K562 (cell line): ENCODE measurements around the gene LRRC4B. TPM values are rescaled to one million over a fixed set of nuclear protein-coding genes. Genes with fewer than 3 reads are reported as not detected.

Experiments used
- MXI1 ChIP-seq: IDR thresholded peaks from 2 replicates; pipeline ENCODE4 v1.6.1; 2011; ENCODE audit warnings: low read depth, mild to moderate bottlenecking, improper control_type of control experiment, low read length
- U2AF2 ChIP-seq: fragments of 200-400 bp; formaldehyde crosslinking; optimal IDR thresholded peaks from 2 replicates; pipeline ENCODE3; 2017; ENCODE audit warnings: low read depth, mild to moderate bottlenecking, low read length
- ZC3H8 ChIP-seq: fragments of 450-650 bp; IDR thresholded peaks from 2 replicates; pipeline ENCODE4 v1.6.1; 2017
- polyA plus RNA-seq, 8 experiments: library from polyadenylated mRNA; depleted of rRNA in 4 of 8; stranded (reverse) in 5 of 8; unstranded in 3 of 8; fragments of >200 nt; fragmentation: Nextera tagmentation in 2 of 8; fragmentation: Illumina TruSeq in 1 of 8; extraction: Ambion mirVana in 2 of 8; extraction: Trizol in 1 of 8; gene quantifications; 2 replicates each; pipeline versions ENCODE4 v1.2.1 to v1.2.3, GENCODE V29; 2011 to 2014; ENCODE audit warnings: inconsistent platforms in 1 of 8, missing spikeins in 1 of 8
- total RNA-seq, 7 experiments: library from RNA; depleted of rRNA in 6 of 7; stranded (reverse); fragments of >200 nt in 6 of 7; fragmentation: Illumina TruSeq in 2 of 7; extraction: Trizol in 2 of 7; gene quantifications; 2 replicates each; pipeline versions ENCODE4 v1.2.1 to v1.2.3, GENCODE V29; 2011 to 2021; ENCODE audit warnings: low replicate concordance in 1 of 7
- TF ChIP-seq, protein P1 (sequence below): fragments of 450-650 bp; IDR thresholded peaks from 2 replicates; pipeline ENCODE4 v1.6.1; 2018; ENCODE audit not compliant: partially characterized antibody
- TF ChIP-seq, protein P2 (sequence below): fragments of 450-650 bp; IDR thresholded peaks from 2 replicates; pipeline ENCODE4 v1.6.1; 2014; ENCODE audit warnings: low read depth, mild to moderate bottlenecking, moderate library complexity, borderline replicate concordance

Gene LRRC4B
- total and polyA plus RNA-seq, 9 of the 15 experiments (the other 6 are each of a cell fraction or from before 2014, with no cell fraction given), result 0.18 to 9.6 (median 2.9) TPM; not detected in 2

DNA sequence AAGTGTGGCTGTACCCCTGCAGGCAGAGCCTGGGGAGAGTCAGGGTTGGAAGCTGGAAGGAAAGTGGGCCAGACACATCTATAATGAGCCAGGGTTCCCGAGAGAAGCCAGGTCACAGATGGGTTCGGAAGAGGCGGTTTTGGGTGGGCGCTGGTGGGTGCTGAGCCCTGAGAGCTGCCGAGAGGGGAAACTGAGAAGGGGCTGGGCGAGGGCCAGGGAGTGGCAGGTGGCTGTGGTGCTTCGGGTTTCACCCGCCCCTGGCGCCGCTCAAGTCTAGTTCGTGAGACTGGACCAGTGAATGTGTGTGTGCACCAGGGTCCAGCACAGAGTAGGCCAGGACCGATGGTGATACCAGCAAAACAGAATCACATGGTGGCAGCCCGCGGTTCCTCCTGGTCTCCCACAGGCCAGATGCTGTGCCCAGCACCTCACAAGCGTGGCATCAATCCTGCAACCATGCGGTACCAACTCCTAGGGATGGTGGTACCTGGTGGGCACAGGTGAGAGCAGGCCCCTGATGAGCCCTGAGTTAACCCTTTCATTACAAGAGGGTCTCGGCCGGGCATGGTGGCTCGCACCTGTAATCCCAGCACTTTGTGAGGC is 1.8 kb upstream of the LRRC4B start (continued):
- TF ChIP-seq, protein P1, sequence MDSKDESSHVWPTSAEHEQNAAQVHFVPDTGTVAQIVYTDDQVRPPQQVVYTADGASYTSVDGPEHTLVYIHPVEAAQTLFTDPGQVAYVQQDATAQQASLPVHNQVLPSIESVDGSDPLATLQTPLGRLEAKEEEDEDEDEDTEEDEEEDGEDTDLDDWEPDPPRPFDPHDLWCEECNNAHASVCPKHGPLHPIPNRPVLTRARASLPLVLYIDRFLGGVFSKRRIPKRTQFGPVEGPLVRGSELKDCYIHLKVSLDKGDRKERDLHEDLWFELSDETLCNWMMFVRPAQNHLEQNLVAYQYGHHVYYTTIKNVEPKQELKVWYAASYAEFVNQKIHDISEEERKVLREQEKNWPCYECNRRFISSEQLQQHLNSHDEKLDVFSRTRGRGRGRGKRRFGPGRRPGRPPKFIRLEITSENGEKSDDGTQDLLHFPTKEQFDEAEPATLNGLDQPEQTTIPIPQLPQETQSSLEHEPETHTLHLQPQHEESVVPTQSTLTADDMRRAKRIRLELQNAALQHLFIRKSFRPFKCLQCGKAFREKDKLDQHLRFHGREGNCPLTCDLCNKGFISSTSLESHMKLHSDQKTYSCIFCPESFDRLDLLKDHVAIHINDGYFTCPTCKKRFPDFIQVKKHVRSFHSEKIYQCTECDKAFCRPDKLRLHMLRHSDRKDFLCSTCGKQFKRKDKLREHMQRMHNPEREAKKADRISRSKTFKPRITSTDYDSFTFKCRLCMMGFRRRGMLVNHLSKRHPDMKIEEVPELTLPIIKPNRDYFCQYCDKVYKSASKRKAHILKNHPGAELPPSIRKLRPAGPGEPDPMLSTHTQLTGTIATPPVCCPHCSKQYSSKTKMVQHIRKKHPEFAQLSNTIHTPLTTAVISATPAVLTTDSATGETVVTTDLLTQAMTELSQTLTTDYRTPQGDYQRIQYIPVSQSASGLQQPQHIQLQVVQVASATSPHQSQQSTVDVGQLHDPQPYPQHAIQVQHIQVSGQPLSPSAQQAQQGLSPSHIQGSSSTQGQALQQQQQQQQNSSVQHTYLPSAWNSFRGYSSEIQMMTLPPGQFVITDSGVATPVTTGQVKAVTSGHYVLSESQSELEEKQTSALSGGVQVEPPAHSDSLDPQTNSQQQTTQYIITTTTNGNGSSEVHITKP, result no peak
- no peak for TF ChIP-seq U2AF2
- TF ChIP-seq ZC3H8, result no peak
- TF ChIP-seq, protein P2, sequence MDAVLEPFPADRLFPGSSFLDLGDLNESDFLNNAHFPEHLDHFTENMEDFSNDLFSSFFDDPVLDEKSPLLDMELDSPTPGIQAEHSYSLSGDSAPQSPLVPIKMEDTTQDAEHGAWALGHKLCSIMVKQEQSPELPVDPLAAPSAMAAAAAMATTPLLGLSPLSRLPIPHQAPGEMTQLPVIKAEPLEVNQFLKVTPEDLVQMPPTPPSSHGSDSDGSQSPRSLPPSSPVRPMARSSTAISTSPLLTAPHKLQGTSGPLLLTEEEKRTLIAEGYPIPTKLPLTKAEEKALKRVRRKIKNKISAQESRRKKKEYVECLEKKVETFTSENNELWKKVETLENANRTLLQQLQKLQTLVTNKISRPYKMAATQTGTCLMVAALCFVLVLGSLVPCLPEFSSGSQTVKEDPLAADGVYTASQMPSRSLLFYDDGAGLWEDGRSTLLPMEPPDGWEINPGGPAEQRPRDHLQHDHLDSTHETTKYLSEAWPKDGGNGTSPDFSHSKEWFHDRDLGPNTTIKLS, result no peak
- TF ChIP-seq MXI1, result no peak
- TF ChIP-seq, all 486 proteins: peak for 0
